KMS-11 (cell line): ENCODE measurements around the gene ELP6.

Source experiments
- H2AFZ ChIP-seq: fragments of 200-600 bp; sonication (generic); 2 replicates; pipeline ENCODE4 v1.6.1; 2016; ENCODE audit warnings: antibody characterized with exemption, mixed run types, low read depth
- H3K27ac ChIP-seq: fragments of 200-600 bp; sonication (generic); 2 replicates; pipeline ENCODE4 v1.6.1; 2016; ENCODE audit warnings: mild to moderate bottlenecking, mixed run types
- H3K27me3 ChIP-seq: fragments of 200-600 bp; sonication (generic); 2 replicates; pipeline ENCODE4 v1.6.1; 2017; ENCODE audit warnings: mild to moderate bottlenecking, low read depth, mixed run types, moderate library complexity; ENCODE audit not compliant: insufficient read depth
- H3K36me3 ChIP-seq: fragments of 200-600 bp; sonication (generic); 2 replicates; pipeline ENCODE4 v1.6.1; 2017; ENCODE audit warnings: mild to moderate bottlenecking, mixed run types; ENCODE audit not compliant: insufficient read depth
- H3K4me1 ChIP-seq: fragments of 200-600 bp; sonication (generic); 2 replicates; pipeline ENCODE4 v1.6.1; 2016; ENCODE audit warnings: mild to moderate bottlenecking, low read depth, mixed run types; ENCODE audit not compliant: poor library complexity, severe bottlenecking
- H3K4me2 ChIP-seq: fragments of 200-600 bp; sonication (generic); 2 replicates; pipeline ENCODE4 v1.7.0; 2016; ENCODE audit warnings: mild to moderate bottlenecking, mixed run types
- H3K4me3 ChIP-seq: fragments of 200-600 bp; sonication (generic); IDR thresholded peaks from 2 replicates; pipeline ENCODE4 v1.6.1; 2017; ENCODE audit warnings: low read depth, low read length, mixed read lengths; ENCODE audit not compliant: insufficient read depth
- H3K79me2 ChIP-seq: fragments of 200-600 bp; sonication (generic); 2 replicates; pipeline ENCODE4 v1.6.1; 2016; ENCODE audit warnings: low read depth, mixed run types; ENCODE audit not compliant: insufficient read depth
- H3K9ac ChIP-seq: fragments of 200-600 bp; sonication (generic); 2 replicates; pipeline ENCODE4 v1.6.1; 2016; ENCODE audit warnings: mild to moderate bottlenecking, mixed run types
- H4K20me1 ChIP-seq: fragments of 200-600 bp; sonication (generic); 2 replicates; pipeline ENCODE4 v1.6.1; 2016; ENCODE audit warnings: mild to moderate bottlenecking, mixed run types; ENCODE audit not compliant: insufficient read depth
- CTCF ChIP-seq: fragments of 200-600 bp; sonication (generic); conservative IDR thresholded peaks from 2 replicates; pipeline ENCODE4 v1.6.1; 2017; ENCODE audit warnings: low read depth, mild to moderate bottlenecking, antibody characterized with exemption, low read length, moderate library complexity, mixed read lengths

Gene ELP6

GRCh38 chr3:47504113-47504512, 9.4 kb downstream of the ELP6 start:
- H3K79me2 ChIP-seq: no peaks in the 10 kb centered on the region
- no peaks in the 10 kb centered on the region for H4K20me1 ChIP-seq
- no peak overlapping the region for H3K4me2 ChIP-seq
- H3K4me1 ChIP-seq: no peaks in the 10 kb centered on the region
- no peak overlapping the region for H3K27ac ChIP-seq
- no peaks in the 10 kb centered on the region for H3K36me3 ChIP-seq
- no peak for TF ChIP-seq CTCF
- no peak overlapping the region for H2AFZ ChIP-seq
- no peak overlapping the region for H3K9ac ChIP-seq
- no peak overlapping the region for H3K4me3 ChIP-seq
- no peaks in the 10 kb centered on the region for H3K27me3 ChIP-seq

GRCh38 chr3:47503033-47503432, 10.5 kb downstream of the ELP6 start:
- H3K9ac ChIP-seq: no peak overlapping the region
- H3K27me3 ChIP-seq: no peaks in the 10 kb centered on the region
- H2AFZ ChIP-seq: no peak overlapping the region
- H4K20me1 ChIP-seq: no peaks in the 10 kb centered on the region
- no peaks in the 10 kb centered on the region for H3K36me3 ChIP-seq
- no peaks in the 10 kb centered on the region for H3K79me2 ChIP-seq
- H3K4me3 ChIP-seq: no peak overlapping the region
- H3K4me1 ChIP-seq: no peaks in the 10 kb centered on the region
- no peak overlapping the region for H3K27ac ChIP-seq
- H3K4me2 ChIP-seq: no peak overlapping the region
- no peak for TF ChIP-seq CTCF

- no peaks in the 10 kb centered on the region for H3K4me1 ChIP-seq
- H3K27ac ChIP-seq: no peak overlapping the region
- no peaks in the 10 kb centered on the region for H3K27me3 ChIP-seq
- no peak overlapping the region for H3K4me3 ChIP-seq
- no peak overlapping the region for H3K9ac ChIP-seq
- H3K79me2 ChIP-seq: no peaks in the 10 kb centered on the region
- no peak overlapping the region for H3K4me2 ChIP-seq
- no peak for TF ChIP-seq CTCF
- no peaks in the 10 kb centered on the region for H3K36me3 ChIP-seq
- no peak overlapping the region for H2AFZ ChIP-seq
- H4K20me1 ChIP-seq: no peaks in the 10 kb centered on the region
Measured at GRCh38 chr3:47496892-47497291, 16.6 kb downstream of the ELP6 start.

GRCh38 chr3:47495886-47496285, 17.6 kb downstream of the ELP6 start:
- Histone ChIP-seq H3K27me3 (no peaks in the 10 kb centered on the region), H3K27ac (no peak overlapping the region), H3K36me3 (no peaks in the 10 kb centered on the region), H3K4me2 (no peak overlapping the region), H3K9ac (no peak overlapping the region), H3K4me1 (no peaks in the 10 kb centered on the region), H4K20me1 (no peaks in the 10 kb centered on the region), H3K4me3 (no peak overlapping the region), H3K79me2 (no peaks in the 10 kb centered on the region), H2AFZ (no peak overlapping the region)
- TF ChIP-seq CTCF: no peak

GRCh38 chr3:47495111-47495510, 18.4 kb downstream of the ELP6 start:
- Histone ChIP-seq H3K9ac (no peak overlapping the region), H3K27me3 (no peaks in the 10 kb centered on the region), H3K27ac (no peak overlapping the region), H3K36me3 (no peaks in the 10 kb centered on the region), H3K79me2 (no peaks in the 10 kb centered on the region), H3K4me3 (no peak overlapping the region), H2AFZ (no peak overlapping the region), H3K4me1 (no peaks in the 10 kb centered on the region), H3K4me2 (no peak overlapping the region), H4K20me1 (no peaks in the 10 kb centered on the region)
- no peak for TF ChIP-seq CTCF
